NCI-H774 (cell line): ENCODE measurements around the gene GCSAML.
"Not testable (repeated sequence)": the region's sequence is repeated elsewhere in the genome, so short reads cannot be mapped to it uniquely, and the experiment has no call there.

Experiments used
- DNase-seq: peaks from one replicate; lab custom pipeline; 2025; lab: John Stamatoyannopoulos, UW

GCSAML gene

DNA sequence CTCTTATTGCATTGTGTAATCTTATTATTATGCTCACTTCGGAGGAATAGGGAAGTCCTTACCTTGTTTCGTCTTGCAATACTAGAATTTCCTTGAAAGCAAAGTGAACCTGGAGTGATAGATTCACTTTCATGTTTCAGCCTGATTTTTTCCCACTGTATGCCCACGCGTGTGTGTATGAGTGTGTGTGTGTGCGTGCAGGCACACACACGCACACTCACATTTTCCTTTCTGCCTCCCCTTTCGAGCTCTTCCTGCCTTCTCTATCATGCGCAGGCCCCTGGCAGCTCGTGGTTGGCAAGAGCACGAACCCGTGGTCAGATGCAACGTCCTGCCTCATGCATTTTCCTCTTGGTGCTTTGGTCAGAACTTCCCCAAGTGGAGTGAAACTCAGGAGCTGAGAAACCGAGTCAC, at the start of gene GCSAML:
TSS of gene GCSAML (plus strand) at position 366 of the 414 bp plus-strand sequence. CDS start 58 bp downstream, outside the sequence.
- DNase-seq = no peak

DNA sequence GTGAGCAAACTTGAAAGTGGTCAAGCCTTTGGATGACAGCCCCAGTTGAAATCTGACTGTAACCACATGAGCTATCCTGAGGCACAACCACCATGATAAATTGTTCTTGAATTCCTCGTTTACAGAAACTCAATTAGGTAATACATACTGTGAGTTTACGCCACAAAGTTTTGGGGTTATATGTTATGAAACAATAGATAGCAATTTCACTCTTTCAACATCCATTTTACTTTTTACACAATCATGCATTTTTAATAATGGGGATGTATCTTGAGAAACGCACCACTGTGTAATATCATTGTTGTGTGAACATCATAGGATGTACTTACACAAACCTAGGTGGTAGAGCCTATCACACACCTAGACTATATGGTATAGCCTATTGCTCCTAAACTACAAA, 48.1 kb upstream of the GCSAML start:
- DNase-seq = no peak

DNA sequence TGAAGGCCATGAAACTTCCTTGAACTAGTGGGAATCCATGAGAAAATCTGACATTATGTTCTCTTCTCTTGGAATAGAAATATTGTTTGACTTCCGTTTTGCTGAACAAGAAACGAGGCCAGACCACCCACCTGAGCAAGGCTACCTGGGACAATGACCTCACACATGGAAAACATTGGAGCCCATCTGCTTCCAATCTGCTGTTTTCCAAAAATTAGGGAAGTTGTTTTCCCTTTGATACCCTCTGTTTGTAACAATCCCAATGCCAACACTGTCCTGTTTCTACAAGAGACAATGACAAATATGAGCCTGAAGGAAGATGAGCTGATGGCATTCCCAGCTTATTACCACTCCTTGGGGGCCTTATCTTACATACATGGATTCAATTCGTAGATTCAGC, 42.1 kb upstream of the GCSAML start:
- DNase-seq = no peak

DNA sequence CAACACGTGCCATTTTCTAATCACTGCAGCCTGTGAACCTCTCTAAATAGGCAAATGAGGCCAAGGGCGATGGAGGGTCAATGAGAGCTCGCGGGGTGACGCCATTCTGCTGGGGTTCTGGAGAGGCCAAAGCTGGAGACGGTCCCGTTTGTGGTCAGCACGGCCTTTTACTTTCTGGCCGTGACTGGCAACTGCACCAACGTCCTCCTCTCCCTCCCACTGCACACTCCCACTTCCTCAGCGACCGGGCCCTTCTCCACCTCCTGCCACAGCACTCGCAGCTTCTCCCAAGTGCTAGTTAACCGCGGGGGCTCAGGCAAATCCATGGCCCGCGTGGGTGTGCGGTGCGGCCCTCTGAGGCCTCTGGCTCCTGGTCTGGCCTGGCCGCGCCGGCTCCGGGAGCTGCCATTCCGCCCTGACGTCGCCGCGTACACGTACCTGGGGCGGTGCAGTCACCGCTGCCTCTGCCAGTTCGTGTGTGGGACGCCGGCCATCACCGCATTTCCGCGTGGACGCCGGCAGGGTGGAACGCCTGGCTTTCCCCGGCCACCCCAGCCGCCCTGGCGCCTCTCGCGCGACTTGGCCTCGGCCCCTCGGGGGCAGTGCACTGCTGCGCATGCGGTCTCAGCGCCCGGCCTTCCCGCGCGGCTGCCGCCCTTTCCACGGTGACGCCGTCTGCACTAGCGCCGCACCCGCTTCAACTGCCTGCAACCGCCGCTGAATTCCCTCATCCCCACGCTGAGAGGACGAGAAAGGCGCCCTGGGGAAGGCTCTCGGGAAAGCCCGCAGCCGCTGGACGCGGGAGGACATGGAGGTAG, 30.9 kb upstream of the GCSAML start:
- no peak for DNase-seq

DNA sequence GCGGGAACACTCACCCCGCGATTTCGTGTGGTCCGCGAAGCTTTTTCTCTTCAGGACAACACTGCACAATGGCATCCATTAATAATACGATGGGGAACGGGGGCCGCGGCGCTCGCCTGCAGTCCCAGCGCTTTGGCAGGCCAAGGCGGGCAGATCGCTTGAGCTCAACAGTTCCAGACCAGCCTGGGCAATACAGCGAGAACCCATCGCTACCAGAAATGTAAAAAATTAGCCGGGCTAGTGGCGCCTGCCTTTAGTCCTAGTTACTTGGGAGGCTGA, 30.4 kb upstream of the GCSAML start:
- DNase-seq = no peak

DNA sequence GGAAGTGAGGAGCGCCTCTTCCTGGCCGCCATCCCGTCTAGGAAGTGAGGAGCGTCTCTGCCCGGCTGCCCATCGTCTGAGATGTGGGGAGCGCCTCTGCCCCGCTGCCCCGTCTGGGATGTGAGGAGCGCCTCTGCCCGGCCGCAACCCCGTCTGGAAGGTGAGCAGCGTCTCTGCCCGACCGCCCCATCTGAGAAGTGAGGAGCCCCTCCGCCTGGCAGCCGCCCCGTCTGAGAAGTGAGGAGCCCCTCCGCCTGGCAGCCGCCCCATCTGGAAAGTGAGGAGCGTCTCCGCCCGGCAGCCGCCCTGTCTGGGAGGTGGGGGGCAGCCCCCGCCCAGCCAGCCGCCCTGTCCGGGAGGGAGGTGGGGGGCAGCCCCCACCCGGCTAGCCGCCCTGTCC, 27.0 kb upstream of the GCSAML start:
- not testable (repeated sequence) for DNase-seq

DNA sequence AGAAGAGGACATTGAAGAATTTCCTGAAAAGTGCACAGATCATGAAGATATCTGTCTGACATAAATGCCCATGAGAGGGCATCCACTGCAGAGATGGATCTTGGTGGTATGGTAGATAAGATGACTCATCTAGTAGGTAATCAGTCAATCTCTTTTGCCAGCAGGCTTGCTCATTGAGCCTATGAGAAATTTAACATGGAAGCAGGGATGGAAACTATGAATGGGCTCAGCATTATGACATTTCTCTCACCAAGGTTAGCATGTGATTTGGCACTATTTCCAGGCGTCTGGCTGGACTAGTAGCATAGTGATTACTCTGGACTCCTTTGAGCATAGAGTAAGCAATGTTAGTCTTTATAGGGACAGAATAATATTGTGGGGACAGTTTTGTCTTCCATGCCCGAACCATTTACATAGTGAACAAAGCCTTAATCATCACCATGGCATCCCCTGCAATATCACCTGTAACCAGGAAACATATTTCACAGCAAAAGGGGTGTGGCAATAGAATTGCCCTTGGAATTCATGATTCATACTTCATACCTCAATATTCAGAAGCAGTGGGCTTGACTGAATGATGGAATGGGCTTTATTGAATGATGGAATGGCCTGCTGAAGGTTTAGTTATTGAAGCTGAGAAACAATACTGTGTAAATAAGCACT, 20.0 kb upstream of the GCSAML start:
- peak; percentile 6 for DNase-seq

DNA sequence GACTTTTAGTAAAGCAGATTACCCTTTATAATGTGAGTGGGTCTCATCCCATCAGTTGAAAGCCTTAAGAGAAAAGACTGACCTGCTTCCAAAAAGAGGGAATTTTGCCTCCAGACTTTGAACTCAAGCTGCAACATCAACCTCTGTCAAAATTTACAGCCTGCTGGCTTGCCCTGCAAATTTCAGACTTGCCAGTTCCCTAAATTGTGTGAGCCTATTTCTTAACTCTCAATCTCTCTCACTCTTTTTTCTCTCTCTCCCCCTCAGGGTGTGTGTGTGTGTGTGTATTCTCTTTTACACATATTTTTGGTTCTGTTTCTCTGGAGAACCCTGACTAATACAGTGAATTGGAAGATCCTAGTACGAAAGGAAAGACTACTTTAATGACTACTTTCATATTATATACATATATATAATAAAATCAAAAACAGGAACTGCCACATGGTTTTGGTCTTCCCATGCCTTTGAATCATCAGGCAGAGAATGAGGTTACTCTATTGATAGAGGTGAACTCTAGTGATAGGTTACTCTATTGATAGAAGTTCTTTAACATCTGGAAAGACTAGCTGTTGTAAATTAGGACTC, 19.1 kb upstream of the GCSAML start:
- no peak for DNase-seq

DNA sequence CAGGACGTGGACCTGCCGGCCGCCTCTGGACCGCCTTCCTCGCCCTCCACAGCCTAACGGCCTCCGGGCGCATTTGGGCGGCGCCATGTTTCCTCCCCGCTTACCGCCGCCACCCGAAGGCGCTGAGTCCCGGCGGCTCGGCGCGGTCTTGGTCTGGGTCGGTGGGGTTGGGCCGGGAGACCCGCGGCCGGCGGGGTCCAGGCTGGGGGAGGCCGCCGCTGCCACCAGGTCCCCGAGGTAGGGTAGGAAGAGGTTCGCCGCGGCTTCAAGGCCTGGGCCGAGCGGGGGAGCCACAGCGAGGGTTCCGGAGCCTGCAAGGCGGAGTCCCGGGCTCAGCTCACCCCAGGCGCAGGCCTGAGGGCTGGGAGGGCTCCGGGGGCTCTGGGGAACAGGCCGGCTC, 18.1 kb upstream of the GCSAML start:
- no peak for DNase-seq

DNA sequence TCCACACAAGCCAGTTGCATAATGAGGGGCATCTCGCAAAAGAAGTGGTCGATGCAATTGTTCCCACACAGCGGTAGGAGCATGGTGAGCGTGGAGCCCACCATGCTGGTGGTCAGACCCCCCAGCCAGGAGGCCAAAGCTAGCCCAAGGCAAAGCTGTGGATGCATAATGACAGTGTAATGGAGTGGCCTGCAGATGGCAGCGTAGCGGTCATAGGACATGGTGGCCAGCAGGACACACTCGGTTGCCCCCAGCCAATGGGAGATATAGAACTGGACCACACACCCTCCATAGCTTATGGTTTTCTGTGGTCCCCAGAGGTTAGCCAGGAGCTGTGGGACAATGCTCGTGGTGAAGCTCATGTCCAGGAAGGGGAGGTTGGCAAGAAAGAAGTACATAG, 17.0 kb upstream of the GCSAML start:
- no peak for DNase-seq

DNA sequence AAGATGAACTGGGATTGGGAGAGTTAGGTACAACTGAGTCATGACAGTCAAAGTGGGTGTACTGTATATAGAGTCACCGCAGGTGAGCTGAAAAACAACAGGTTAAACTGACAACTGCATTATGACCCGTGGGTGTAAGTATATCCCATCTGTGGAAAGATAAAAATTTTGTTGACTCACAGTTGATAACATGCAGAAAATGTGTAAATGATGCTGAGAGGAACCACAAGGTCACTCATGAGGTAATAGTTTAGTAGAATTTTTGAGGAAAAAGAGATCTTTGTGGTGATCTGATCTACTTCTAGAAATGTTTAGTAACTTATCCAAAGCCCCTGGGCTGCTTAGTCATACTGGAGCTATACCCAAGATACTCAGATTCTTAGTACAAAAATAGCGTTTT, 13.5 kb upstream of the GCSAML start:
- no peak for DNase-seq

DNA sequence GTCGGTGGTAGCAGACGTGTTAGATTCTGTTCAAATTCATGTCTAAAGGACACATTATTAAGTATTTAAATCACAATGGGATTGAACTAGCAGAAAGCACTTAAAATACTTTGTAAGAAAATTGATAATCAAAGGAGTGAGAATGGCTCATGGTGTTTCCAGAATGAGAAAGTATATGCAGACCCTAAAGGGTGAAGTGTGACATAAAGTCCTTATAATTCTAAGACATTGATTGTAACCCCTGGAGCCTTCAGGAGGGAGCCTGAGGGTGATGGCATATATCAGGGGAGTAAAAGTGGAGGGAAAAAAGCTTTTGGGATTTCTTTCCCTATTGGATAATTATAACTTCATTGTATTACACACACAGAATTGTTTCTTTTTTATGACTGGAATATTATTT, 12.6 kb upstream of the GCSAML start, which contains the start of gene OR2C3:
TSS of gene OR2C3 (minus strand) at position 101 of the 400 bp plus-strand sequence. CDS start 3,929 bp downstream, outside the sequence.
- DNase-seq = no peak

DNA sequence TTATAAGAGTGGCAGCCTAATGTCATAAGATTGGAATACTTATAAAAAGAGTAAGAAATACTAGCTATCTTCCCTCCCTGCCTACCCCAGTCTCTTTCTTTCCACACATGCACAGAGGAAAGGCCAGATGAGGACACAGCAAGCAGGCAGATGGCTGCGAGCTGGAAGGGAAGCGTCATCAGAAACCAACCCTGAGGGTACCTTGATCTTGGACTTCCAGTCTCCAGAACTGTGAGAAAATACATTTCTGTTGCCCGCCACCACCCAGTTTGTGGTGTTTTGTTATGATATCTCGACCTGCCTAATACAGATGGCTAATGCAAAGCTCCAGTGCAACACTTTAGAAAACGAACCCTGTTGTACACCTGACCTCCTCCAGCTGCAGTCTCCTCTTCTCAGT, 10.4 kb upstream of the GCSAML start:
- DNase-seq = no peak

DNA sequence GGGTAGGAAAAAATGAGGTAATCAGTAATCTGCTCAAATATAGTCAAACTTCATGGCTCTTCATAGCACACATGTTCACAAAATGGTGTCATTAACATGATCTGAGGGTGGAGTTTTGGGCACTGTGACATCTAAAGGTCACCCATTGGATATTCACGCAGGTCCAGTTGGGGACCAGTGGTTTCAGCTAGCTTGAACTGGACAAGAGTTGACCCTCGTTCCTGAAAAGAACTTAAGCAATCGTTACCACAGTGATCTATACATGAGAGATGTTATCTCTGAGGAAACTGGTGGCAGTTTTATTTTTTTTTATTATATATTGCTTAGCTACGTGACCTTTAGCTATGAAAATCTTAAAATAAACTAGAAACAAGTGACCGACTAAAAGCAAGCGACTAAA, 9.7 kb upstream of the GCSAML start:
- no peak for DNase-seq

DNA sequence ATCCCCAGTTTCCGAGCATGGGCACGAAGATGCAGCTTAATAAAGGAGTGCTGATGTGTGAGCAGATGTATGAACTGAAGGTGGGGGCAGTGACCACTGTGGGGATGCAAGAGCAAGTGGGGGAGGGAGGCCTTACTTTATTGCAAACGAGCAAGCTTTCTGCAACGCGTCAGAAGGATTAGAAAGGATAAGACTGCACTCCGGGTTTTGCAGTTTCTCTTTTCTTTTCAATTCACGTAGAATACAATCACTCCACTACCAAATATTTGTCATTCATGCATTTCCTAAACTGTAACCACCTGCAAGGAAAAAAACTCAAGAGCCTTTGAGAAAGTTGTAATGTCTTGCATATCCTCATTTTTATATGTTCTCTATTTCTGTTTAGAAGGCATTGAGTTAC, 8.4 kb upstream of the GCSAML start:
- DNase-seq = no peak

DNA sequence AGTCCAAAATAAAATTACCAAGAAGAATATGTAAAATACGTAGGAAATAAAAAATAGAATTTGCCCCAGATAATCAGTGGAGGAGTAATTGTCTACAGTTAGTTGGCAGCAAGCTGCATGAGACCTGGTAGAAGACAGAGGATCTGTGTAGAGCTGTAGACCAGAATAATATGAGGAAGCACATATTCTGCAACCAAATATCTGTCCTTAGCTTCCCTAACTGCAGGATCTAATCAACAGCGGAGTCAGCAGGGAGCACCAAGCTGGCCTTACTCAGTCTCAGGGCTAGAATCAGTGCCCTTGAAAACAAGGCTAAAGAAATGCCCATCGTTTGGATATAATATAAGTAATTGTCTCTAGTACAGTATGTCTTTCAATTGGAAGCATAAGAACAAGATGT, 6.1 kb upstream of the GCSAML start:
- no peak for DNase-seq

DNA sequence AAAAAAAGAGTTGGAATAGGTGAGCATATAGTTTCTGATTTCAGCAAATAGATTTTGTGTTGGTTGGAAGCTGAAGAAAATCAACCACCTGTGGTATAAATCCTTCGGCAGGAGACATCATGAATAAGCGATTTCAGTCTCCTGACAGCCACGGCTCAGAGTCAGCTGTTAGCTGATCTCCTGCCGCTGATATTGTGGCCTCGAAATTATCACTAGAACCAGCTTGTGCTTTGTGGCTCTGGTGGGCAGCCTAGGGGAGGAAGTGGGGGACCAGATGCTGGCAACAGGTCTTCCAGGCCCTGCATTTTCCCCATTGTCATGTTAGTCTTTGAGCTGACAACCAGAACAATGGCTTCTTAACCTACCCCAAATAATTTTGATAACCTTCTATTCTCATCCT, 842 bp upstream of the GCSAML start:
- DNase-seq = no peak

DNA sequence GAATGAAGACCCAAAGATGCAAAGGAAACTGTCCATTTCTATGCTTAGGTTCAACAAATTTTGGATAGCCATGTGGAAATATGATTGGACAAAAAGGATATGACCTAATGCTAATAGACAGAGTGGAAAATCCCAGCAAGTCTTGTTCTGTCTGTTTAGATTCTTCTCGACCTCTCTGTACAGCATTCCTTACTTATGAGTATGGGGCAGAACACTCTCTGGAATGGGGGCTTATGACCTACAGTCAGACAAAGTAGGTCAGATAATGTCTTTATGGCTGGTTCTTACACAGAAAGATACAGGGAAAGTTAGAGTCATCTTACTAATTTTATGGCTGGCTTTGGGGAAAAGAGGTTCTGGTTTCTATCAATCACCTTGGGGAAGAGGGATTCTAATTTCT, 2.8 kb downstream of the GCSAML start:
- DNase-seq = no peak

DNA sequence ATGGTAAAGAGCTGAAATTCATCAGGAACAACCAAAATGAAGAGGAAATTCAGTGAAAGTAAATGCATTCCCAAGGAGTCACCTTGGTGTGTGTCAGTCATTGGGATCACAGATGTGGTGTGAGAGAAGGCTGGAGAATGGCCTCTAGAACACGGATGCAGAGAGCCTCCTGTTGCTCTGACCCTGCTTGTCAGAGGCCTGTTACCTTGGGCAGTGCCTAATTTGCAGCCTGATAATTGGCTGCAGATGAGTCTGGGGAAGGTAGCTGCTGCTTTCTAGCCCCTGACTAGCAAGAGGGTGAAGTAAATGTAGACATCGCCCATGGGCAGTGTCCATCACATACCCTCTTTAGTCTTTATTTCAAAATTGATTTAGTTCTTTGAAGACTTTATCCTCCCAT, 3.3 kb downstream of the GCSAML start:
- DNase-seq = no peak

DNA sequence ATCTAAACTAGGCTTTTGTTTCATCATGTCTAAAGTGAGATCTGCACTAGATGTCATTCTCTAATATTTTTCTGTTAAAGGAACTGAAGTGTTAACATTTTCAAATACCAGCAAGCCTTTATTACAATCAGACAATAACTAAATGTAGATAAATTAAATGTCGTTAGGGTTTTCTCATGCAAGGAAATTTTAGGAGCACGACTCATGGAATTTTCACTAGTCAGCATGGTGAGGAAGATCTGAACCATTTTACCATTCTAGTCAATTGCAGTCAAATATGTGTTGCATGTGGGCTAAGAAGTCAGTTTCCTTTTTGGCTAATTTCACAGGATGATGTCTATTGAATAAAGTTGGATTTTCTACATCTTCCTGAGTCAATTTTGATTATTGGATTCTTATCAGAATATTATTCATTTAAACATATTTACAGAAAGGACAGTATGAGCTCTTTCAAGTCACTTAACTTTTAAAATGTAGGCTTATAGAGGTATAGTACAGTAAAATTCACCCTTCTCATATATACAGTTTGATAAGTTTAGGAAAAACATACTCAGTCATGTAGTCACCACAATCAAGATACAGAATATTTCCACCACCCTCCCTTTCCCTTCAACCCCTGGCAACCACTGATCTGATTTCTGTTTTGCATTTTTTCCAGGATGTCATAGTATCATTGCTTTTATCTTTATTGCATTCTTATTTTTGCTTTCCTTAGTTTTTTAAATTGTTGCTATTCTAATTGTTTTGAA, 9.2 kb downstream of the GCSAML start:
- no peak for DNase-seq

DNA sequence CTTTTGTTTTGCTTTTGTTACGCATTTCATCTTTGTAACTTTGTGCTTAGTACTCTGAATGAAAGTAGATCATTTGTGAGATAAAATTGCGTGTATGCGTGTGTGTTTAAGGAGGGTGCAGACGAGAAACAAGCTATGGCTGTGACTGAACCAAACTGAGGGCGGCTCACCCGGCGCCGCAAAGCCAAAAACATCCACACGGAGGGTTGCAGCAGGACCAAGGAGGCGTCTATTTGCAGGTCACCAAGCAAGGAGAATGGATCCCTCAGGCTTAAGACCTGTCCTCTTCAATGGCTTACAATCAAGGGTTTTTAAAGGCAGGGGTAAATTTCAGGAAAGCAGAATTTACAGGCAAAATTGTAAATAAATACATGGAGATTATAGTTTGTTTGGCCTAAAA, 12.8 kb downstream of the GCSAML start:
- DNase-seq = no peak

DNA sequence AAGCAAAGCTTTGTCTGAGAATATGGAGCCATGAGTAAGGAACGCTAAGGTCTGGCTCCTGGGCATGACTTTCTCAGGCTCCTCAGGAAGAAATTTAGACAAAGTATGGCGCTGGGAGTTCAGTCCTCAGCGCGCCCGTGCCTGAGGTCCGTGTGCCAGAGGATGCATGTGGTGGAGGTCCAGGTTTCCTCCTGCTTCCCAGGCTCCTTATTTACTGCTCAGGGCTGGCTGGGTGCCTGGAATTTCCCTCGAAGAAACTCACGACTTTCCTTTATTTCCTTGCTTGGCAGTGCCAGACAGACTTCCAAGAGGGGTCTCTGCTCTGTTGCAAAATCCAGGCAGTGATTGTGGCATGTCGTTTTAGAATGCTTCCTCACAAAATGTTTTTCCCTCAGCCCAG, 13.3 kb downstream of the GCSAML start:
- no peak for DNase-seq

DNA sequence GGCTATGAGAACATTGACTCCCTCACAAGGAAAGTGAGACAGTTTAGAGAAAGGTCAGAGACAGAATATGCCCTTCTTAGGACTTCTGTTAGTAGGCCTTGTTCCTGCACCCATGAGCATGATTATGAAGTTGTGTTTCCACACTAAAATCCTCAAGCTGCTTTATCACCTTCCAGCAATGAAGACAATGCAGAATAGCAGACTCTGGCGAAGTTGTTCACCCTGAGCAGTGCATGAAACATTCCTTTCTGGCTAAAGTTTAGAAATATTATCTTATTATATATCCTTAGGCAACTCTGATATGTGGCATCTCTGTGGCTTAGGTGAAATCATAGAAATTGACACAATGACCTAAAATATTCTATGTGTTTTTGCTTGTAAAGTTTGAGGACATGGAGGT, 25.3 kb downstream of the GCSAML start:
- DNase-seq = no peak
